Smooth muscle cell (in vitro differentiated cells): ENCODE measurements around the gene ZNF19. TPM values are rescaled to one million over a fixed set of nuclear protein-coding genes. Genes with fewer than 3 reads are reported as not detected.

Source experiments
- DNase-seq: peaks from one replicate; lab custom pipeline; 2025; ENCODE audit not compliant: unreplicated experiment; lab: John Stamatoyannopoulos, UW
- H2AFZ ChIP-seq: fragments of 200-600 bp; sonication (generic); 2 replicates; pipeline ENCODE4 v1.6.0; 2016; ENCODE audit warnings: antibody characterized with exemption, low read depth, mild to moderate bottlenecking
- H3F3A ChIP-seq: fragments of 200-600 bp; sonication (generic); 2 replicates; pipeline ENCODE4 v1.6.0; 2017; ENCODE audit warnings: antibody characterized with exemption, low read depth
- H3K27ac ChIP-seq: fragments of 200-600 bp; sonication (generic); 2 replicates; pipeline ENCODE4 v1.5.1; 2016; ENCODE audit warnings: low read depth, mild to moderate bottlenecking
- H3K27me3 ChIP-seq: fragments of 200-600 bp; sonication (generic); 2 replicates; pipeline ENCODE4 v1.6.1; 2016; ENCODE audit warnings: low read depth, mild to moderate bottlenecking
- H3K36me3 ChIP-seq: fragments of 200-600 bp; sonication (generic); 2 replicates; pipeline ENCODE4 v1.5.1; 2016; ENCODE audit warnings: low read depth
- H3K4me1 ChIP-seq: fragments of 200-600 bp; sonication (generic); 2 replicates; pipeline ENCODE4 v1.5.1; 2016; ENCODE audit warnings: low read depth
- H3K4me2 ChIP-seq: fragments of 200-600 bp; sonication (generic); 2 replicates; pipeline ENCODE4 v1.6.0; 2016; ENCODE audit warnings: mild to moderate bottlenecking
- H3K4me3 ChIP-seq: fragments of 200-600 bp; sonication (generic); 2 replicates; pipeline ENCODE4 v1.5.1; 2016; ENCODE audit warnings: mild to moderate bottlenecking
- H3K79me2 ChIP-seq: fragments of 200-600 bp; sonication (generic); 2 replicates; pipeline ENCODE4 v1.6.0; 2016; ENCODE audit warnings: low read depth, mild to moderate bottlenecking
- H3K9ac ChIP-seq: fragments of 200-600 bp; sonication (generic); 2 replicates; pipeline ENCODE4 v1.6.0; 2016; ENCODE audit warnings: low read depth
- H3K9me3 ChIP-seq: fragments of 200-600 bp; sonication (generic); replicated peaks from 2 replicates; pipeline ENCODE4 v1.5.1; 2016; ENCODE audit warnings: low read depth
- H4K20me1 ChIP-seq: fragments of 200-600 bp; sonication (generic); 2 replicates; pipeline ENCODE4 v1.6.0; 2016; ENCODE audit warnings: low read depth
- CTCF ChIP-seq: fragments of 200-600 bp; sonication (generic); IDR thresholded peaks from 2 replicates; pipeline ENCODE4 v1.5.1; 2017; ENCODE audit warnings: borderline replicate concordance, mild to moderate bottlenecking, antibody characterized with exemption; ENCODE audit not compliant: insufficient read depth, poor library complexity, severe bottlenecking
- WGBS: methylation state at CpG from one replicate; pipeline ENCODE4 v1.1.7; 2016; ENCODE audit warnings: low lambda C conversion rate; 5-methylcytosine and 5-hydroxymethylcytosine counted together
- polyA plus RNA-seq: library from polyadenylated mRNA; unstranded; fragments of >200 nt; fragmentation: Nextera tagmentation; extraction: Ambion mirVana; gene quantifications from 2 replicates; pipeline ENCODE4 v1.2.1, GENCODE V29; 2016
- total RNA-seq: library from RNA; depleted of rRNA; stranded (reverse); fragments of >200 nt; gene quantifications from 2 replicates; pipeline ENCODE4 v1.2.3, GENCODE V29; 2014

Gene ZNF19
- total and polyA plus RNA-seq, 2 experiments from 2014 or later: 0.37 to 4.6 TPM

GRCh38 chr16:71524566-71525553 lies 35.7 kb upstream of the ZNF19 start:
- no peaks in the 10 kb centered on the region for H3K9me3 ChIP-seq
- no peak for TF ChIP-seq CTCF
- peaks cover 10% of the 10 kb centered on the region for H3K27me3 ChIP-seq
- H3K79me2 ChIP-seq: no peaks in the 10 kb centered on the region
- no peak for DNase-seq
- no peak overlapping the region for H3K9ac ChIP-seq
- H2AFZ ChIP-seq: no peak overlapping the region
- no peak overlapping the region for H3K4me3 ChIP-seq
- H3K27ac ChIP-seq: no peak overlapping the region
- no peak overlapping the region for H3K4me2 ChIP-seq
- WGBS: 62% methylated on average over 16 of the region's 16 CpGs
- H3F3A ChIP-seq: no peaks in the 10 kb centered on the region
- H3K4me1 ChIP-seq: peaks cover 13% of the 10 kb centered on the region
- H3K36me3 ChIP-seq: no peaks in the 10 kb centered on the region
- no peaks in the 10 kb centered on the region for H4K20me1 ChIP-seq

GRCh38 chr16:71520550-71520949 lies 31.4 kb upstream of the ZNF19 start:
- no peak for DNase-seq

DNA sequence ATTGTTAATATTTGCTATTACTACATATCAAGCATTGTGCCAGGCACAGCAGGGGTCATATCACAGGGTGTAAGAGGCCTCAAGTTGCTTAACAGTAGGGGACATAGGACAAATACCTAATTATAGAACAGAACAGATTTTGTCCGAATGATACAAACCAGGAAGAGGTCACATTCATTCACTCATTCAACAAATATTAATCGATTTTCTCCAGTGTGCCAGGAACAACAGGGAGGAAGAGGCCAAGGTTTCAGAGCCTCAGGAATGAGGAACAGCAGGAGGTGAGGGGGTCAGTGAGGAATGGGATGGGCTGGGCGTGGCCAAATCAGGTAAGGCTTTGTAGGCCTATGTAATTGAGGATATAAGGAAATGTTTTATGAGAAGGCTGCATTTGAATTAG lies 25.9 kb upstream of the ZNF19 start:
- Histone ChIP-seq H3K9ac (no peak overlapping the region), H3K79me2 (no peaks in the 10 kb centered on the region), H3K27me3 (no peaks in the 10 kb centered on the region), H3K9me3 (no peaks in the 10 kb centered on the region), H3K4me3 (no peak overlapping the region), H3K27ac (no peak overlapping the region), H4K20me1 (no peaks in the 10 kb centered on the region), H3K4me2 (no peak overlapping the region), H2AFZ (no peak overlapping the region), H3F3A (no peaks in the 10 kb centered on the region), H3K4me1 (no peaks in the 10 kb centered on the region), H3K36me3 (no peaks in the 10 kb centered on the region)
- TF ChIP-seq CTCF: no peak
- DNase-seq: no peak
- WGBS: 84% methylated on average over 3 of the region's 3 CpGs

More at GRCh38 chr16:71520550-71520949, 31.4 kb upstream of the ZNF19 start:
- 69% methylated on average over 3 of the region's 3 CpGs for WGBS
- Histone ChIP-seq H3K4me1 (no peaks in the 10 kb centered on the region), H3F3A (no peaks in the 10 kb centered on the region), H3K79me2 (no peaks in the 10 kb centered on the region), H2AFZ (no peak overlapping the region), H3K9ac (no peak overlapping the region), H3K9me3 (no peaks in the 10 kb centered on the region), H3K27ac (no peak overlapping the region), H3K4me2 (no peak overlapping the region), H3K36me3 (no peaks in the 10 kb centered on the region), H3K4me3 (no peak overlapping the region), H4K20me1 (no peaks in the 10 kb centered on the region), H3K27me3 (peaks cover 10% of the 10 kb centered on the region)
- no peak for TF ChIP-seq CTCF
